Fibroblast of gingiva (primary cell): ENCODE results near the gene KRTAP9-8.
"Not testable (repeated sequence)": the region's sequence is repeated elsewhere in the genome, so short reads cannot be mapped to it uniquely, and the experiment has no call there.

Experiments used
- DNase-seq: peaks from one replicate; pipeline ENCODE4 v3.0.0-alpha.2; 2011; ENCODE audit warnings: low read depth

The KRTAP9-8 gene

GRCh38 chr17:41255381-41256290 lies 17.8 kb downstream of the KRTAP9-8 start, which contains the start of gene KRTAP9-9:
Gene KRTAP9-9, plus strand, starts transcription at chr17:41255384.
- DNase-seq = peak; percentile 9

GRCh38 chr17:41256291-41256685 lies 18.5 kb downstream of the KRTAP9-8 start:
- DNase-seq = peak; percentile 9

- peak; percentile 76 for DNase-seq
These were observed 20.6 kb downstream of the KRTAP9-8 start for GRCh38 chr17:41258406-41258805.

GRCh38 chr17:41263212-41263611 lies 25.4 kb downstream of the KRTAP9-8 start:
- DNase-seq = peak; percentile 0

GRCh38 chr17:41264599-41264998 lies 26.8 kb downstream of the KRTAP9-8 start:
- peak; percentile 0 for DNase-seq

GRCh38 chr17:41265078-41265477 lies 27.3 kb downstream of the KRTAP9-8 start, which contains the start of gene KRTAP9-6:
Gene KRTAP9-6, plus strand, starts transcription at chr17:41265378. Its CDS starts 0 bp downstream, at chr17:41265378.
- peak; percentile 0 for DNase-seq

- DNase-seq = no peak
These were observed 29.9 kb downstream of the KRTAP9-8 start for GRCh38 chr17:41267711-41268110.

GRCh38 chr17:41271323-41271722 lies 33.5 kb downstream of the KRTAP9-8 start:
- not testable (repeated sequence) for DNase-seq

- no peak for DNase-seq
These were observed 34.1 kb downstream of the KRTAP9-8 start for GRCh38 chr17:41271858-41272257.

- DNase-seq = not testable (repeated sequence)
These were observed 37.9 kb downstream of the KRTAP9-8 start, which contains the start of gene KRTAP9-7 for GRCh38 chr17:41275648-41276190. Gene KRTAP9-7, plus strand, starts transcription at chr17:41275698. Its CDS starts 0 bp downstream, at chr17:41275698.

GRCh38 chr17:41278176-41278955 lies 40.6 kb downstream of the KRTAP9-8 start:
- DNase-seq = peak; percentile 0

GRCh38 chr17:41284043-41284442 lies 46.2 kb downstream of the KRTAP9-8 start:
- peak; percentile 75 for DNase-seq

GRCh38 chr17:41284546-41284945 lies 46.7 kb downstream of the KRTAP9-8 start:
- DNase-seq = peak; percentile 0

- DNase-seq = no peak
These were observed 49.3 kb downstream of the KRTAP9-8 start for GRCh38 chr17:41287050-41287449.
